Measurements from ENCODE around the gene DOP1A. TPM values are rescaled to one million over a fixed set of nuclear protein-coding genes. Genes with fewer than 3 reads are reported as not detected.

DOP1A gene
- total and polyA plus RNA-seq, 2 of the 13 experiments (the other 11 are each of a cell fraction or from before 2014, with no cell fraction given) = 5.2 to 16.7 TPM

DNA sequence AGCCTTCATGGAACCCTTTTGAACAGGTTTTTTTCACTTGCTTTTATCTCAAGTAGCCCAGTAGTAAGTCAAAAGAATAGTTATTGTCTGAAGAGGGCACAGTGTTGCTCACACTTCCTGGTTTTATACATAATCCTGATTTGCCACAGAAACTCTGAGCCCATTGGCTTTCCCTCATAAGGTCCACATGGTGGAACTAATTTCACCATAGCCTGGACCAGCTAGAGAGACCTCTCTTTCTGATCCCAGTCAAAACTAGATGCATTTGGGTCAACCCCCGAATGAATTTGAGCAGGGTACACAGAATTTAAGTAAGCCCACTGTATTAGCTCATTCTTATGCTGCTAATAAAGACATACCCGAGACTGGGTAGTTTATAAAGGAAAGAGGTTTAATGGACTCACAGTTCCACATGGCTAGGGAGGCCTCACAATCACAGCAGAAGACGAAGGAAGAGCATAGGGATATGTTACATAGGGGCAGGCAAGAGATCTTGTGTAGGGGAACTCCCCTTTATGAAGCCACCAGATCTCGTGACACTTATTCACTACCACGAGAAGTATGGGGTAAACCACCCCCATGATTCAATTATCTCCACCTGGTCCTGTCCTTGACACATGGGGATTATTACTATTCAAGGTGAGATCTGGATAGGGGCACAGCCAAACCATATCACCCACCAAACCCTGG, 131.8 kb downstream of the DOP1A start (continued):
- TF ChIP-seq, protein P1, sequence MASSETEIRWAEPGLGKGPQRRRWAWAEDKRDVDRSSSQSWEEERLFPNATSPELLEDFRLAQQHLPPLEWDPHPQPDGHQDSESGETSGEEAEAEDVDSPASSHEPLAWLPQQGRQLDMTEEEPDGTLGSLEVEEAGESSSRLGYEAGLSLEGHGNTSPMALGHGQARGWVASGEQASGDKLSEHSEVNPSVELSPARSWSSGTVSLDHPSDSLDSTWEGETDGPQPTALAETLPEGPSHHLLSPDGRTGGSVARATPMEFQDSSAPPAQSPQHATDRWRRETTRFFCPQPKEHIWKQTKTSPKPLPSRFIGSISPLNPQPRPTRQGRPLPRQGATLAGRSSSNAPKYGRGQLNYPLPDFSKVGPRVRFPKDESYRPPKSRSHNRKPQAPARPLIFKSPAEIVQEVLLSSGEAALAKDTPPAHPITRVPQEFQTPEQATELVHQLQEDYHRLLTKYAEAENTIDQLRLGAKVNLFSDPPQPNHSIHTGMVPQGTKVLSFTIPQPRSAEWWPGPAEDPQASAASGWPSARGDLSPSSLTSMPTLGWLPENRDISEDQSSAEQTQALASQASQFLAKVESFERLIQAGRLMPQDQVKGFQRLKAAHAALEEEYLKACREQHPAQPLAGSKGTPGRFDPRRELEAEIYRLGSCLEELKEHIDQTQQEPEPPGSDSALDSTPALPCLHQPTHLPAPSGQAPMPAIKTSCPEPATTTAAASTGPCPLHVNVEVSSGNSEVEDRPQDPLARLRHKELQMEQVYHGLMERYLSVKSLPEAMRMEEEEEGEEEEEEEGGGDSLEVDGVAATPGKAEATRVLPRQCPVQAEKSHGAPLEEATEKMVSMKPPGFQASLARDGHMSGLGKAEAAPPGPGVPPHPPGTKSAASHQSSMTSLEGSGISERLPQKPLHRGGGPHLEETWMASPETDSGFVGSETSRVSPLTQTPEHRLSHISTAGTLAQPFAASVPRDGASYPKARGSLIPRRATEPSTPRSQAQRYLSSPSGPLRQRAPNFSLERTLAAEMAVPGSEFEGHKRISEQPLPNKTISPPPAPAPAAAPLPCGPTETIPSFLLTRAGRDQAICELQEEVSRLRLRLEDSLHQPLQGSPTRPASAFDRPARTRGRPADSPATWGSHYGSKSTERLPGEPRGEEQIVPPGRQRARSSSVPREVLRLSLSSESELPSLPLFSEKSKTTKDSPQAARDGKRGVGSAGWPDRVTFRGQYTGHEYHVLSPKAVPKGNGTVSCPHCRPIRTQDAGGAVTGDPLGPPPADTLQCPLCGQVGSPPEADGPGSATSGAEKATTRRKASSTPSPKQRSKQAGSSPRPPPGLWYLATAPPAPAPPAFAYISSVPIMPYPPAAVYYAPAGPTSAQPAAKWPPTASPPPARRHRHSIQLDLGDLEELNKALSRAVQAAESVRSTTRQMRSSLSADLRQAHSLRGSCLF (CRISPR knock-in tag; IDR thresholded peaks at IDR 0.05; ENCODE audit: borderline replicate concordance) = no peak

DNA sequence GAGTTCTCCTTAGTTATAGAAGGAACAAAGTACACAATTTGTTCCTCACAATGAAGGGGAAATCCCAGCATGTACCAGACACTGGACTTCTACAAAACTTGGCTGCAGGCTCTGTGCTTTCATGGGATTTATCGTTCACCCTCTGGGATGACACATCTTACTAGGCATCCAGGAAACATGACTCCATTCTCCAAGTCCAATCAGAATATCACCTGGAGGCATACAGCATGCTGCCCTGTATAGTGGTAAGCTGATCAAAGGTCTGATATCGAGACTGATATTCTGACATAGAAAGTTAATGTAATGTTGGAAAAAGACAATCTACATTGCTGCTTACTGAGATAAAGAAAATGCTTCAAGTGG, 132.4 kb downstream of the DOP1A start:
- no peak for TF ChIP-seq ZKSCAN5 (CRISPR knock-in tag; IDR thresholded peaks at IDR 0.05)
- TF ChIP-seq, protein P2, sequence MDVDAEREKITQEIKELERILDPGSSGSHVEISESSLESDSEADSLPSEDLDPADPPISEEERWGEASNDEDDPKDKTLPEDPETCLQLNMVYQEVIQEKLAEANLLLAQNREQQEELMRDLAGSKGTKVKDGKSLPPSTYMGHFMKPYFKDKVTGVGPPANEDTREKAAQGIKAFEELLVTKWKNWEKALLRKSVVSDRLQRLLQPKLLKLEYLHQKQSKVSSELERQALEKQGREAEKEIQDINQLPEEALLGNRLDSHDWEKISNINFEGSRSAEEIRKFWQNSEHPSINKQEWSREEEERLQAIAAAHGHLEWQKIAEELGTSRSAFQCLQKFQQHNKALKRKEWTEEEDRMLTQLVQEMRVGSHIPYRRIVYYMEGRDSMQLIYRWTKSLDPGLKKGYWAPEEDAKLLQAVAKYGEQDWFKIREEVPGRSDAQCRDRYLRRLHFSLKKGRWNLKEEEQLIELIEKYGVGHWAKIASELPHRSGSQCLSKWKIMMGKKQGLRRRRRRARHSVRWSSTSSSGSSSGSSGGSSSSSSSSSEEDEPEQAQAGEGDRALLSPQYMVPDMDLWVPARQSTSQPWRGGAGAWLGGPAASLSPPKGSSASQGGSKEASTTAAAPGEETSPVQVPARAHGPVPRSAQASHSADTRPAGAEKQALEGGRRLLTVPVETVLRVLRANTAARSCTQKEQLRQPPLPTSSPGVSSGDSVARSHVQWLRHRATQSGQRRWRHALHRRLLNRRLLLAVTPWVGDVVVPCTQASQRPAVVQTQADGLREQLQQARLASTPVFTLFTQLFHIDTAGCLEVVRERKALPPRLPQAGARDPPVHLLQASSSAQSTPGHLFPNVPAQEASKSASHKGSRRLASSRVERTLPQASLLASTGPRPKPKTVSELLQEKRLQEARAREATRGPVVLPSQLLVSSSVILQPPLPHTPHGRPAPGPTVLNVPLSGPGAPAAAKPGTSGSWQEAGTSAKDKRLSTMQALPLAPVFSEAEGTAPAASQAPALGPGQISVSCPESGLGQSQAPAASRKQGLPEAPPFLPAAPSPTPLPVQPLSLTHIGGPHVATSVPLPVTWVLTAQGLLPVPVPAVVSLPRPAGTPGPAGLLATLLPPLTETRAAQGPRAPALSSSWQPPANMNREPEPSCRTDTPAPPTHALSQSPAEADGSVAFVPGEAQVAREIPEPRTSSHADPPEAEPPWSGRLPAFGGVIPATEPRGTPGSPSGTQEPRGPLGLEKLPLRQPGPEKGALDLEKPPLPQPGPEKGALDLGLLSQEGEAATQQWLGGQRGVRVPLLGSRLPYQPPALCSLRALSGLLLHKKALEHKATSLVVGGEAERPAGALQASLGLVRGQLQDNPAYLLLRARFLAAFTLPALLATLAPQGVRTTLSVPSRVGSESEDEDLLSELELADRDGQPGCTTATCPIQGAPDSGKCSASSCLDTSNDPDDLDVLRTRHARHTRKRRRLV (CRISPR knock-in tag; IDR thresholded peaks at IDR 0.05) = no peak
- TF ChIP-seq TBX2 (CRISPR knock-in tag; IDR thresholded peaks at IDR 0.05; ENCODE audit: borderline replicate concordance) = no peak
- no peak for TF ChIP-seq PHB2 (IDR thresholded peaks at IDR 0.05; ENCODE audit: partially characterized antibody)
- TF ChIP-seq ZNF335 (CRISPR knock-in tag; IDR thresholded peaks at IDR 0.05) = no peak
- H3K79me2 ChIP-seq (ENCODE audit: insufficient read depth, low read length) = no peaks in the 10 kb centered on the region
- peaks cover 10% of the 10 kb centered on the region for H3K4me1 ChIP-seq (ENCODE audit: insufficient read depth, low read length)
- H3K36me3 ChIP-seq (replicated peaks in 1 of 2; ENCODE audit: control insufficient read depth in 1 of 2, insufficient read depth in 2 of 2, low read length in 2 of 2) = peaks cover 2 to 15% of the 10 kb centered on the region in 2 experiments
- CTCF ChIA-PET (ENCODE audit: low intra/inter-chr PET ratio, low total read pairs) = no interaction called here
- H3K27ac ChIP-seq (ENCODE audit: extremely low read length, insufficient read depth, low read length) = no peak overlapping the region
- ATAC-seq (no peak), DNase-seq (ENCODE audit: low spot score) (no peak), FAIRE-seq (no peak)
- no peaks in the 10 kb centered on the region for H3K9me3 ChIP-seq (ENCODE audit: low read length)
- no peak overlapping the region for H3K4me3 ChIP-seq (replicated peaks in 1 of 3; ENCODE audit: insufficient read depth in 1 of 3, low read depth in 2 of 3, low read length in 3 of 3)
- WGBS (ENCODE audit: low lambda C conversion rate) = 80% methylated on average over 2 of the region's 2 CpGs
- H3K9ac ChIP-seq (ENCODE audit: insufficient read depth, low read depth, low read length) = no peak overlapping the region
- intact Hi-C loops (cut with micrococcal nuclease; ENCODE audit: unreplicated experiment) (no loop called here), in situ Hi-C loops (cut with HindIII; ENCODE audit: extremely low pct_ligation_motif_present, low pct_unique_long_range_greater_than_20kb) (loop anchor here (25.0 kb wide), 1 partner anchor 963 kb away; the partner anchor contains the start of gene IBTK)
- POLR2A ChIA-PET = no interaction called here
- H3K4me2 ChIP-seq (ENCODE audit: low read depth, low read length) = no peak overlapping the region
- H3K27me3 ChIP-seq (ENCODE audit: control insufficient read depth in 1 of 2, insufficient read depth in 2 of 2, low read length in 2 of 2) = no peaks in the 10 kb centered on the region
- H2AFZ ChIP-seq (ENCODE audit: low read length) = no peak overlapping the region
- no peaks in the 10 kb centered on the region for H4K20me1 ChIP-seq (ENCODE audit: insufficient read depth, low read length)
- no TSS peak for BruUV-seq (replicated peaks)
